ENCODE measurements around the gene MRTFA.

DNA sequence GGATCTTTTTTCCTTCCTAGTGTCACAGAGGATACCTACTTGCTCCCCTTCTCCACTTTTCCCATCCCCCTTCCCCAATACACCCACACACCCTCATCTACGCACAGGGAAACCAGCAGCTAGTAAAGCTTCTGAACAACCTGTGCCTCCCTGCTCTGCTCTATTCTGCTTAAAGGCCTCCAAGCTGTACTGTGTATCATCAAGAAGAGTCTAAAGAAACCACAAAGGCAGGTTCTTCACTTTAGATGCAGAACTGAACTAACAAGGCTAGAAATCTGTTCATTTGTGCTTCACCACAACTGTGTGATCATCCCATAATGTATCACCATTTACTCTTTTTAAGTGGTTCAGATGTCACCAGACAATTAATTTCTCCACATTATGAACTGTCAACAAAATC lies 133.6 kb downstream of the MRTFA start:
- TF ChIP-seq POLR2AphosphoS5 (IDR thresholded peaks at IDR 0.05; ENCODE audit: low read depth, low read length) (no peak), TAF1 (IDR thresholded peaks at IDR 0.05; ENCODE audit: low read depth, low read length) (no peak), SPI1 (IDR thresholded peaks at IDR 0.05; ENCODE audit: low read depth, low read length) (no peak), POLR2A (IDR thresholded peaks at IDR 0.05; ENCODE audit: low read depth, low read length) (no peak), PAX5 (IDR thresholded peaks at IDR 0.05; ENCODE audit: insufficient read depth, low read length, severe bottlenecking) (no peak)
